IPS DF 4.7 (cell line): Measurements from ENCODE around the gene PCDHGA1.

Experiments used
- DNase-seq: peaks from one replicate; pipeline ENCODE4 v3.0.0-alpha.2; 2013; ENCODE audit warnings: low spot score; ENCODE audit errors: extremely low read depth

Gene PCDHGA1

GRCh38 chr5:141512911-141513626 is 182.8 kb downstream of the PCDHGA1 start:
- DNase-seq, result no peak

GRCh38 chr5:141513627-141514329 is 183.5 kb downstream of the PCDHGA1 start:
- no peak for DNase-seq

- DNase-seq, result no peak
These were observed 184.2 kb downstream of the PCDHGA1 start for GRCh38 chr5:141514330-141515133.

GRCh38 chr5:141515141-141515540 is 184.8 kb downstream of the PCDHGA1 start:
- no peak for DNase-seq

GRCh38 chr5:141515946-141516671 is 185.8 kb downstream of the PCDHGA1 start:
- no peak for DNase-seq

- DNase-seq, result no peak
These were observed 186.3 kb downstream of the PCDHGA1 start for GRCh38 chr5:141516672-141517025.

- DNase-seq, result no peak
These were observed 187.0 kb downstream of the PCDHGA1 start for GRCh38 chr5:141517312-141517711.

GRCh38 chr5:141517880-141518617 is 187.7 kb downstream of the PCDHGA1 start:
- DNase-seq, result no peak

- no peak for DNase-seq
These were observed 188.3 kb downstream of the PCDHGA1 start for GRCh38 chr5:141518618-141519015.

- DNase-seq, result no peak
These were observed 189.6 kb downstream of the PCDHGA1 start for GRCh38 chr5:141519605-141520565.

GRCh38 chr5:141521244-141521781 is 191.0 kb downstream of the PCDHGA1 start:
- DNase-seq, result no peak

- DNase-seq, result no peak
These were observed 192.0 kb downstream of the PCDHGA1 start for GRCh38 chr5:141522301-141522700.

GRCh38 chr5:141523991-141524390 is 193.7 kb downstream of the PCDHGA1 start:
- DNase-seq, result no peak

- peak; percentile 98 for DNase-seq
These were observed 194.6 kb downstream of the PCDHGA1 start for GRCh38 chr5:141524604-141525597.

GRCh38 chr5:141525653-141526052 is 195.3 kb downstream of the PCDHGA1 start:
- DNase-seq, result no peak

- DNase-seq, result no peak
These were observed 197.1 kb downstream of the PCDHGA1 start for GRCh38 chr5:141527426-141527825.

- DNase-seq, result no peak
These were observed 198.1 kb downstream of the PCDHGA1 start for GRCh38 chr5:141528291-141528984.

- DNase-seq, result no peak
These were observed 198.7 kb downstream of the PCDHGA1 start for GRCh38 chr5:141529002-141529401.
